Measurements from ENCODE around the gene NDUFS2. TPM values are rescaled to one million over a fixed set of nuclear protein-coding genes. Genes with fewer than 3 reads are reported as not detected.
"Not testable (repeated sequence)": the region's sequence is repeated elsewhere in the genome, so short reads cannot be mapped to it uniquely, and the experiment has no call there.

The NDUFS2 gene
- total RNA-seq, 2 experiments from 2014 or later, result 62.9 to 72.1 TPM

DNA sequence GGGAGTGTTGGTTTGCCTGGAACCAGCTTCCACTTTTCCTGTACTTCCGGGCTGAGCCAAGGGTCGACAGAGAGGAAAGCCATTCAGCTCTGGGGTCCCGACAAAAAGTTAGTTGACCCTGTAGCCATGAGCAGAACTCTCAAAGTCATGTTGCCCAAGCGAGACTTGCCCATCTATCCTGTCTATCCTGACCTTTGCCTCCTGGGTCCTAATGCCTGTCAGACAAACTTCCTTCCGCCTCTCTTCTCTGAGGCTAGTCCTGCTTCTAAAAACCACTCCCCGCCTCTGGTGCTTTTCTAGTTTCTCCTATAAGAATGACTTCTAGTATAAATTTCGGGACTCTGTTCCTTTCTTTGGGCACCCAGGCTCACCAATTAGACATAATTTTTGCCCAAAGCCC is 48.7 kb downstream of the NDUFS2 start:
- no peak overlapping the region for H2AFZ ChIP-seq (ENCODE audit: low read length)
- CTCF ChIA-PET (ENCODE audit: unreplicated experiment), result no interaction called here
- H3K4me1 ChIP-seq (ENCODE audit: insufficient read depth, low read length, poor library complexity, severe bottlenecking), result no peaks in the 10 kb centered on the region
- intact Hi-C loops (cut with micrococcal nuclease; ENCODE audit: unreplicated experiment), result no loop called here
- peaks cover 3% of the 10 kb centered on the region; the same call in 1 of the 2 replicates for H3K9me3 ChIP-seq (ENCODE audit: low read length)
- TF ChIP-seq EZH2phosphoT487 (IDR thresholded peaks at IDR 0.05; ENCODE audit: borderline replicate concordance, low read depth, low read length), result no peak
- TF ChIP-seq, protein P1, sequence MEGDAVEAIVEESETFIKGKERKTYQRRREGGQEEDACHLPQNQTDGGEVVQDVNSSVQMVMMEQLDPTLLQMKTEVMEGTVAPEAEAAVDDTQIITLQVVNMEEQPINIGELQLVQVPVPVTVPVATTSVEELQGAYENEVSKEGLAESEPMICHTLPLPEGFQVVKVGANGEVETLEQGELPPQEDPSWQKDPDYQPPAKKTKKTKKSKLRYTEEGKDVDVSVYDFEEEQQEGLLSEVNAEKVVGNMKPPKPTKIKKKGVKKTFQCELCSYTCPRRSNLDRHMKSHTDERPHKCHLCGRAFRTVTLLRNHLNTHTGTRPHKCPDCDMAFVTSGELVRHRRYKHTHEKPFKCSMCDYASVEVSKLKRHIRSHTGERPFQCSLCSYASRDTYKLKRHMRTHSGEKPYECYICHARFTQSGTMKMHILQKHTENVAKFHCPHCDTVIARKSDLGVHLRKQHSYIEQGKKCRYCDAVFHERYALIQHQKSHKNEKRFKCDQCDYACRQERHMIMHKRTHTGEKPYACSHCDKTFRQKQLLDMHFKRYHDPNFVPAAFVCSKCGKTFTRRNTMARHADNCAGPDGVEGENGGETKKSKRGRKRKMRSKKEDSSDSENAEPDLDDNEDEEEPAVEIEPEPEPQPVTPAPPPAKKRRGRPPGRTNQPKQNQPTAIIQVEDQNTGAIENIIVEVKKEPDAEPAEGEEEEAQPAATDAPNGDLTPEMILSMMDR (conservative IDR thresholded peaks at IDR 0.05; ENCODE audit: low read length), result no peak
- no peak overlapping the region for H3K27ac ChIP-seq (ENCODE audit: low read depth, low read length, poor library complexity, severe bottlenecking)
- H3K79me2 ChIP-seq (ENCODE audit: insufficient read depth, low read depth, low read length), result no peaks in the 10 kb centered on the region
- DNase-seq (ENCODE audit: low spot score), result no peak
- POLR2A ChIA-PET, result interaction anchor here (1.6 kb wide), 1 partner anchor 25 kb away, joined by 5 read pairs; the partner anchor contains the start of gene TOMM40L
- no peak overlapping the region for H3K4me3 ChIP-seq (ENCODE audit: low read depth, low read length, poor library complexity, severe bottlenecking)
- H3K4me2 ChIP-seq (ENCODE audit: low read length), result no peak overlapping the region
- no peaks in the 10 kb centered on the region for H3K36me3 ChIP-seq (ENCODE audit: insufficient read depth, low read length)
- H4K20me1 ChIP-seq (ENCODE audit: insufficient read depth, low read length), result no peaks in the 10 kb centered on the region
- no TSS peak for BruUV-seq (replicated peaks)
- H3K9me2 ChIP-seq (ENCODE audit: insufficient read depth, low read length), result no peaks in the 10 kb centered on the region

DNA sequence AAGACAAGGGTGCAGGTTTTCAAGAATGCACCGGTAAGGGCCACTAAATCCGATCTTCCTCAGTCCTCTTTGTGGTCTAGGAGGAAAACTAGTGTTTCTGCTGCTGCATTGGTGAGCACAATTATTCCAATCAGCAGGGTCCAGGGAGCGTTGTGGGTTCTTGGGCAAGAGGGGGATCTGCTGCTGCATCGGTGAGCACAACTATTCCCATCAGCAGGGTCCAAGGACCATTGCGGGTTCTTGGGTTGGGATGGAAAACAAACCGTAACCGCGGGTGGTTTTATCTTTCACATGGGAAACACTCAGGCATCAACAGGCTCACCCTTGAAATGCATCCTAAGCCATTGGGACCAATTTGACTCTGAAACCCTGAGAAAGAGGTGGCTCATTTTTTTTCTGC is 49.4 kb downstream of the NDUFS2 start:
- DNase-seq (ENCODE audit: low spot score), result no peak
- Histone ChIP-seq H3K4me3 (ENCODE audit: low read depth, low read length, poor library complexity, severe bottlenecking) (no peak overlapping the region), H3K27ac (ENCODE audit: low read depth, low read length, poor library complexity, severe bottlenecking) (no peak overlapping the region), H3K4me2 (ENCODE audit: low read length) (no peak overlapping the region), H3K4me1 (ENCODE audit: insufficient read depth, low read length, poor library complexity, severe bottlenecking) (no peaks in the 10 kb centered on the region), H3K9me3 (ENCODE audit: low read length) (peaks cover 3% of the 10 kb centered on the region; the same call in 1 of the 2 replicates), H3K9me2 (ENCODE audit: insufficient read depth, low read length) (no peaks in the 10 kb centered on the region), H4K20me1 (ENCODE audit: insufficient read depth, low read length) (no peaks in the 10 kb centered on the region), H3K36me3 (ENCODE audit: insufficient read depth, low read length) (no peaks in the 10 kb centered on the region), H2AFZ (ENCODE audit: low read length) (no peak overlapping the region), H3K79me2 (ENCODE audit: insufficient read depth, low read depth, low read length) (no peaks in the 10 kb centered on the region)
- ChIA-PET POLR2A (no interaction called here), CTCF (ENCODE audit: unreplicated experiment) (no interaction called here)
- no peak for TF ChIP-seq EZH2phosphoT487 (IDR thresholded peaks at IDR 0.05; ENCODE audit: borderline replicate concordance, low read depth, low read length)
- TF ChIP-seq, protein P1 (conservative IDR thresholded peaks at IDR 0.05; ENCODE audit: low read length), result no peak
- intact Hi-C loops (cut with micrococcal nuclease; ENCODE audit: unreplicated experiment), result no loop called here
- no TSS peak for BruUV-seq (replicated peaks)

DNA sequence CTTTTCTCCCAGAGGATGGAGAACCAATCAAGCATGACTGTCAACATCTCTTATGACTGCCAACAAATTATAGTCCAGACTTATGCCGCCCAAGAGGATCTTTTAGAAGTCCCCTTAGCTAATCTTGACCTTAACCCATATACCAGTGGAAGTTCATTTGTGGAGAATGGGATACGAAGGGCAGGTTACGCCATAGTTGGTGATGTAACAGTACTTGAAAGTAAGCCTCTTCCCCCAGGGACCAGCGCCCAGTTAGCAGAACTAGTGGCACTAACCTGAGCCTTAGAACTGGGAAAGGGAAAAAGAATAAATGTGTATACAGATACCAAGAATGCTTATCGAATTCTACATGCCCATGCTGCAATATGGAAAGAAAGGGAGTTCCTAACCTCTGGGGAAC is 53.1 kb downstream of the NDUFS2 start:
- H3K4me1 ChIP-seq (ENCODE audit: insufficient read depth, low read length, poor library complexity, severe bottlenecking); H3K9me2 ChIP-seq (ENCODE audit: insufficient read depth, low read length); BruUV-seq (replicated peaks); H3K9me3 ChIP-seq (ENCODE audit: low read length); POLR2A ChIA-PET; DNase-seq (ENCODE audit: low spot score); H3K36me3 ChIP-seq (ENCODE audit: insufficient read depth, low read length); H2AFZ ChIP-seq (ENCODE audit: low read length); H3K4me3 ChIP-seq (ENCODE audit: low read depth, low read length, poor library complexity, severe bottlenecking); H4K20me1 ChIP-seq (ENCODE audit: insufficient read depth, low read length); intact Hi-C loops (cut with micrococcal nuclease; ENCODE audit: unreplicated experiment); H3K79me2 ChIP-seq (ENCODE audit: insufficient read depth, low read depth, low read length); CTCF ChIA-PET (ENCODE audit: unreplicated experiment); H3K4me2 ChIP-seq (ENCODE audit: low read length); H3K27ac ChIP-seq (ENCODE audit: low read depth, low read length, poor library complexity, severe bottlenecking): not testable (repeated sequence)

DNA sequence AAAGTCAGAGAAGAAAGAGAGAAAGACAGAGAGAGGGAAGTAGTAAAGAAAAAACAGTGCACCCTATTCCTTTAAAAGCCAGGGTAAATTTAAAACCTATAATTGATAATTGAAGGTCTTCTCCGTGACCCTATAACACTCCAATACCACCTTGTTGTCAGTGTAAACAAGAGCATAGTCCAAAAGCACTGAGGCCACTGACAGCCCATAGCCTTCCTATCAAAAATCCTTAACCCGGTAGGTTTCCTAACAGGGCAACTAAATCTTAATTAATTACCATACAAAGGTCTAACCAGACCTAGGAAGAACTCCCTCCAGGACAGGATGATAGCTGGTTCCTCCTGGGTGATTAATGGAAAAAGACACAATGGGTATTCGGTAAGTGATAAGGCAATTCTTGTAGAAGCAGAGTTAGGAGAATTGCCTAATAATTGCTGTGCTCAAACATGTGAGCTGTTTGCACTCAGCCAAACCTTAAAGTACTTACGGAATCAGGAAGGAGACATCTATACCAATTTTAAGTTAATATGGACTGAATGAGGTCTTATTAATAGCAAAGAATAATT is 53.9 kb downstream of the NDUFS2 start:
- H3K4me2 ChIP-seq (ENCODE audit: low read length); H3K4me3 ChIP-seq (ENCODE audit: low read depth, low read length, poor library complexity, severe bottlenecking); H2AFZ ChIP-seq (ENCODE audit: low read length); POLR2A ChIA-PET; DNase-seq (ENCODE audit: low spot score); H3K9me3 ChIP-seq (ENCODE audit: low read length); H4K20me1 ChIP-seq (ENCODE audit: insufficient read depth, low read length); H3K27ac ChIP-seq (ENCODE audit: low read depth, low read length, poor library complexity, severe bottlenecking); intact Hi-C loops (cut with micrococcal nuclease; ENCODE audit: unreplicated experiment); CTCF ChIA-PET (ENCODE audit: unreplicated experiment); H3K4me1 ChIP-seq (ENCODE audit: insufficient read depth, low read length, poor library complexity, severe bottlenecking); BruUV-seq (replicated peaks); H3K36me3 ChIP-seq (ENCODE audit: insufficient read depth, low read length); H3K9me2 ChIP-seq (ENCODE audit: insufficient read depth, low read length); H3K79me2 ChIP-seq (ENCODE audit: insufficient read depth, low read depth, low read length): not testable (repeated sequence)

DNA sequence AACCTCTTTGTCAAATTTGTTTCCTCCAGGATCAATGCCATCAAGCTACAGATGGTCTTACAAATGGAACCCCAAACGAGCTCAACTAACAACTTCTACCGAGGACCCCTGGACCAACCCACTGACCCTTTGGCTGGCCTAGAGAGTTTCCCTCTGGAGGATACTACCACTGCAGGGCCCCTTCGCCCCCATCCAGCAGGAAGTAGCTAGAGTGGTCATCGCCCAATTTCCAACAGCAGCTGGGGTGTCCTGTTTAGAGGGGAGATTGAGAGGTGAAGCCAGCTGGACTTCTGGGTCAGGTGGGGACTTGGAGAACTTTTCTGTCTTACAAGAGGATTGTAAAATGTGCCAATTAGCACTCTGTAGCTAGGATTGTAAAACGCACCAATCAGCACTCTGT is 54.9 kb downstream of the NDUFS2 start:
- POLR2A ChIA-PET, result interaction anchor here (0.9 kb wide), 1 partner anchor 30 kb away, joined by 3 read pairs; no protein-coding TSS in a partner anchor
- H2AFZ ChIP-seq (ENCODE audit: low read length); H3K79me2 ChIP-seq (ENCODE audit: insufficient read depth, low read depth, low read length); intact Hi-C loops (cut with micrococcal nuclease; ENCODE audit: unreplicated experiment); H3K36me3 ChIP-seq (ENCODE audit: insufficient read depth, low read length); H3K27ac ChIP-seq (ENCODE audit: low read depth, low read length, poor library complexity, severe bottlenecking); H3K9me3 ChIP-seq (ENCODE audit: low read length); H4K20me1 ChIP-seq (ENCODE audit: insufficient read depth, low read length); CTCF ChIA-PET (ENCODE audit: unreplicated experiment); H3K4me3 ChIP-seq (ENCODE audit: low read depth, low read length, poor library complexity, severe bottlenecking); BruUV-seq (replicated peaks); H3K9me2 ChIP-seq (ENCODE audit: insufficient read depth, low read length); DNase-seq (ENCODE audit: low spot score); H3K4me2 ChIP-seq (ENCODE audit: low read length): not testable (repeated sequence)
- peaks cover 18% of the 10 kb centered on the region for H3K4me1 ChIP-seq (ENCODE audit: insufficient read depth, low read length, poor library complexity, severe bottlenecking)

Data from OCI-LY7 (cell line).